Neuron (in vitro differentiated cells): Measurements from ENCODE around the gene ARPC4.

Experiments used
- H2AFZ ChIP-seq: one replicate; pipeline ENCODE4 v1.6.1; 2013; ENCODE audit warnings: low read depth, mild to moderate bottlenecking, inconsistent platforms, low read length, moderate library complexity
- H3K27me3 ChIP-seq: one replicate; pipeline ENCODE4 v1.6.1; 2013; ENCODE audit warnings: low read length; ENCODE audit not compliant: insufficient read depth
- H3K36me3 ChIP-seq: one replicate; pipeline ENCODE4 v1.6.1; 2013; ENCODE audit warnings: low read length; ENCODE audit not compliant: insufficient read depth
- H3K4me1 ChIP-seq: one replicate; pipeline ENCODE4 v1.6.1; 2013; ENCODE audit warnings: low read length; ENCODE audit not compliant: insufficient read depth
- H3K4me3 ChIP-seq: 2 replicates; pipeline ENCODE4 v1.5.1; 2013; ENCODE audit warnings: mild to moderate bottlenecking, low read length, moderate library complexity
- H3K9me3 ChIP-seq: one replicate; pipeline ENCODE4 v1.6.1; 2013; ENCODE audit warnings: low read length

ARPC4 gene

DNA sequence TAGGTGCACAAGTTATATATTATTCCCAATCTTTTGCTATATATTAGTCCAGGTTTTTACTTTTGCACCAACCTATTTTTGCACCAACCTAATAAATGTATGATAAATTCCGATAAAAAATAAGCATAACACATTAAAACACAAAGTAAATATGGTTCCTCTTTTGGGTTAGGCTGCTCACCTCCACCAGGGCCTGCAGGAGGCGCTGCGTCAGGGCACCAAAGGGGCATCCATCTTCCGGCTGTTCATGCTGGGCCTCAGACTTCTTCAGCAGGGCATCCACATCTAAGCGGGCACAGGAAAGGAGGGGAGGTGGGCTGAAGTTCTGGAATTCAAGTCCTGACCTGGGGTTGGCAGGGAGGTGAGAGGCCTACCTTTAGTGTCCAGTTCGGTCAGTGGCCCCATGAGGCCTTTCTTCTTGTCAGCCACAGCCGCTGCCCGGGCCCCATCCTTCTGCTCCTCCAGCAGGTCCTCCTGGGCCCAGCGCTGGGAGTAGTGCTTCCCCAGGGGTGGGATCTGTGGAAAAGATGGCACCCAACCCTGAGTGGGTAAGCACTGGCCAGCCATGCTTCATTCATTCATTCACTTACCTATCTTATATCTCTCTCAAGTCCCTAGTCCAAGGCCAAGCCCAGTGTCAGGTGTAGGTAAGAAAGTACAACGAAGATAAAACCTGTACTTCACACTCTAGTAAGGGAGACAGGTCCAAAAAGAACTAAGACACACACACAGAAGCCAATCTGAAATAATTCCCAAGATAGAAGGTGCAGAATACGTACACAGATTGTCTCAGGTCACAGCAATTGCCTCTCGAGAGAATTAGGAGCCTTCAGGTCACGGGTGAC, 5.8 kb upstream of the ARPC4 start:
- Histone ChIP-seq H3K36me3 (peaks cover 68% of the 10 kb centered on the region), H3K4me3 (no peak overlapping the region), H3K27me3 (no peaks in the 10 kb centered on the region)

DNA sequence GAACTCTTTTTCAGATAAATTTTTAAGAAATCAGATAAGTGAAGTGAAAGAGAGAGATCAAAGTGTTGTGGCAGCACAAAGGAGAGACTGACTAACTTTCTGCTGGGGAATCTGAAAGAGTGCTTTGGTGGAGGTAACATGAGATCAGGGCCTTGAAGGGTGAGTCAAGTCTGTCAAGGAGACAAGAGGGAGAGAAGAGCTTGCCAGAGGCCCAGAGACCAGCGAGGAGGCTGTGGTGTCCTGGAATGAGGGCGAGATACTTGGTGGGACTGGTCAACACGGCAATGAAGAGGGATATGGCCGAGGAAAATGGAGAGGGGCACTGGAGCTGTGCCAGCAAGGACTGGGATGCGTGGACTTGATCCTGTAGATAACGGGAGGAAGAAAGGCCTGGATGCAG, 5.2 kb upstream of the ARPC4 start:
- peaks cover 7% of the 10 kb centered on the region for H3K4me1 ChIP-seq
- no peak overlapping the region for H2AFZ ChIP-seq
- H3K36me3 ChIP-seq, result peaks cover 61% of the 10 kb centered on the region
- H3K9me3 ChIP-seq, result no peaks in the 10 kb centered on the region
- H3K27me3 ChIP-seq, result no peaks in the 10 kb centered on the region
- H3K4me3 ChIP-seq, result no peak overlapping the region

More for the DNA sequence above, 5.8 kb upstream of the ARPC4 start:
- Histone ChIP-seq H3K9me3 (no peaks in the 10 kb centered on the region), H3K4me1 (peaks cover 6% of the 10 kb centered on the region), H2AFZ (no peak overlapping the region)

DNA sequence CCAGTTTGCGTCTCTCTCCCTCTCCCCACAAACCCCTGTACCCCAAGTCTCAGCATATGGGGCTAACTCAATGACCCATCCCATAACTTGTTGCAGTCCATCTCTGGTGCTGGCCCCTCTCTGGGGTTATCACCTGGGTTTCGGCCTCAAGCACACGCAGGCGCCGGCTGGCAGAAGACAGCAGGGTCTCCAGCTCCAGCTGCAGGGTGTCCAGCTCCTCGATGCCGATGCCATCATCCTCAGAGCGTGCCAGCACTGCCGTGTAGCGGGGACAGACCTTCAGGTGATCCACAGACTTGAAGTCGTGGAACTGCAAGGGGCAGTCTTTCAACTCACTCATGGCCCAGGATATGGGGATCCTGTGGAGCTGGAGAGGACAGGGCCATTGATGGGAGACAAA, 1.8 kb upstream of the ARPC4 start:
- no peak overlapping the region for H2AFZ ChIP-seq
- H3K9me3 ChIP-seq, result no peaks in the 10 kb centered on the region
- H3K36me3 ChIP-seq, result peaks cover 50% of the 10 kb centered on the region
- H3K27me3 ChIP-seq, result no peaks in the 10 kb centered on the region
- peaks cover 15% of the 10 kb centered on the region for H3K4me1 ChIP-seq
- H3K4me3 ChIP-seq, result no peak overlapping the region

DNA sequence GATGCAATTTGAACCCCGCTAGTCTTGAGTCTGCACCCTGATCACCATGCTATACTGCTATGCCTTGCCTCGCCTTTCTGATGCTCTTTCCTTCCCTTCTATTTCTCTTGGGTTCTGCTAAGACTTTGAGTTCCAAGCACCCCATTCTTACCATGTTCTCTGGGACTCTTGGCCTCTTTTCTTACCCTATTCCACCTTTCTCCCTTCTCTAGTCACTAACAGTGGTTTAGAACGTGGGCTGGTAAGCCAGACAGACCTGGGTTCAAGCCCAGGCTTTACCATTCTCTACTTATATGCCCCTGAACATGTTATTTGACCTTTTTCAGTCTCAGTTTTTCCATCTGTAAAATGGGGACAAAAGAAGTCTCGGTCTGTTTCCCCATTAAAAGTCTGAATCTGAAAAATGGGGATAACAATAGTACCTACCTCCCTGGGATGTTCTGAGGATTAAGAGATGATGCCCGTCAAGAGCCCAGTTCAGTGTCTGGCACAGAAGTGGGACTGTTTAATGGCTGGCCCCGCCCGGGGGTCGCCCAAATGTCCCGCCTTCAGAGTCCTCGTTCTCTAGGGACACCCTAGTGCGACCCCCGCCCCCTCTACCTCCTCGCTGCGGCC, 985 bp upstream of the ARPC4 start:
- Histone ChIP-seq H2AFZ (peak overlapping the region; percentile 50), H3K4me1 (peaks cover 15% of the 10 kb centered on the region), H3K27me3 (no peaks in the 10 kb centered on the region), H3K36me3 (peaks cover 43% of the 10 kb centered on the region), H3K4me3 (peak overlapping the region; percentile 95), H3K9me3 (no peaks in the 10 kb centered on the region)

DNA sequence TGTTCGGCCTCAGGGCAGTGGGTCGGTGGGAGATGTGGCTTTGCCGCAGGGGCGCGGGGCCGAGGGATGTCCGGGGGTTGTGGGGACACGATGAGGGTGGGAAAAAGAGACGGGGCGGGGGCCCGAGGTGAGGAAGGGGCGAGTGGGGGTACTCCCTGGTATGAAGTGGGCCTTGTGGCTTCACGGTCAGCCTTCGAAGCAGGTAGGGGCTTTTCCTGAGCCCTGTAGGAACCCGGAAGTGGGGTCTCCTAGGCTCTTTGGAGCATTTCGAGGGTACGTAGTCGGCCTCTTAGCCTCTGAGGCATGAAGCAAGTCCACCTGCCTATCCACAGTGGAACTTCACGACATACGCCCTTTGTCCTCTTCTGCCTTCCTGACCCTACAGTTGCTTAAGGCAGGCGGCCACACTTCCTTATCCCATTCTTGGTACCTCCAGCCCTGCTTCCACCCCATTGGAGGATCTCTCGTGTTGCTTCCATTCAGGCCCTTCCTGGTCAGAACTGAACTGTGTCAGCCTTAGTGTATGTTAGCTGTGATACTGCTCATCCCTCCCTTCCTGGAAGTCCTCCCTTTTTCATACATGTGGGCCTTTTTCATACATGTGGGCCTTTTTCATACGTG, 389 bp downstream of the ARPC4 start:
- Histone ChIP-seq H3K4me1 (peaks cover 15% of the 10 kb centered on the region), H3K27me3 (no peaks in the 10 kb centered on the region), H3K4me3 (peak overlapping the region; percentile 95), H3K9me3 (no peaks in the 10 kb centered on the region), H2AFZ (no peak overlapping the region), H3K36me3 (peaks cover 46% of the 10 kb centered on the region)

DNA sequence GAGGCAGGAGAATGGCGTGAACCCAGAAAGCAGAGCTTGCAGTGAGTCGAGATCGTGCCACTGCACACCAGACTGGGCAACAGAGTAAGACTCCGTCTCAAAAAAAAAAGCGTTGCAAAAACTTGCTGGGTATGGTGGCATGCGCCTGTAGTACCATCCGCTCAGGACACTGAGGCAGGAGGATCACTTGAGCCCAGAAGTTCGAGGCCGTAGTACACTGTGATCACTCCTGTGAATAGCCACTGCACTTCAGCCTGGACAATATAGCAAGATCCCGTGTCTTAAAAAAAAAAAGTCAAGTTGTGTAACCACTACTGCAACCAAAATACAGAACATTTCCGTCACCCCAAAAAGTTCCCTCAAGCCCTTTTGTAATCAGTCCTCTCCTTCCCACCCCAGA, 1.5 kb downstream of the ARPC4 start:
- peaks cover 50% of the 10 kb centered on the region for H3K36me3 ChIP-seq
- no peaks in the 10 kb centered on the region for H3K9me3 ChIP-seq
- no peak overlapping the region for H3K4me3 ChIP-seq

DNA sequence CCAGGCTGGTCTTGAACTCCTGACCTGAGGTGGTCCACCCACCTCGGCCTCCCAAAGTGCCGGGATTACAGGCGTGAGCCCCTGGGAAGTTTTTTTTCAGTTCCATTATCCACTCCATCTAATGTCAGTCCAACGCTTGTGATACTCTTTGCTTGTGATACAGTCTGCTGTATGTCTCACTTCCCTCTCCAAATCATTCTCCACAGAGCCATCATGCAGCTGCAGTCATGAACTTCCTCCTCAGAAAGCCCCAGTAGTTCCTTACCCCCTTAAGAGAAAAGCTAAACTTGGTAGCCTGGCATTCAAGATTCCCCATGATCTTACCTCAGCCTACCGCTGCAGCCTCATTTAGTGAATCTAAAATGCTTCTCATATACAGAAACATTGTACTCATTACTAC, 2.3 kb downstream of the ARPC4 start:
- H2AFZ ChIP-seq, result no peak overlapping the region
- H3K36me3 ChIP-seq, result peaks cover 50% of the 10 kb centered on the region

More for the DNA sequence above, 1.5 kb downstream of the ARPC4 start:
- Histone ChIP-seq H3K4me1 (peaks cover 15% of the 10 kb centered on the region), H2AFZ (no peak overlapping the region), H3K27me3 (no peaks in the 10 kb centered on the region)

DNA sequence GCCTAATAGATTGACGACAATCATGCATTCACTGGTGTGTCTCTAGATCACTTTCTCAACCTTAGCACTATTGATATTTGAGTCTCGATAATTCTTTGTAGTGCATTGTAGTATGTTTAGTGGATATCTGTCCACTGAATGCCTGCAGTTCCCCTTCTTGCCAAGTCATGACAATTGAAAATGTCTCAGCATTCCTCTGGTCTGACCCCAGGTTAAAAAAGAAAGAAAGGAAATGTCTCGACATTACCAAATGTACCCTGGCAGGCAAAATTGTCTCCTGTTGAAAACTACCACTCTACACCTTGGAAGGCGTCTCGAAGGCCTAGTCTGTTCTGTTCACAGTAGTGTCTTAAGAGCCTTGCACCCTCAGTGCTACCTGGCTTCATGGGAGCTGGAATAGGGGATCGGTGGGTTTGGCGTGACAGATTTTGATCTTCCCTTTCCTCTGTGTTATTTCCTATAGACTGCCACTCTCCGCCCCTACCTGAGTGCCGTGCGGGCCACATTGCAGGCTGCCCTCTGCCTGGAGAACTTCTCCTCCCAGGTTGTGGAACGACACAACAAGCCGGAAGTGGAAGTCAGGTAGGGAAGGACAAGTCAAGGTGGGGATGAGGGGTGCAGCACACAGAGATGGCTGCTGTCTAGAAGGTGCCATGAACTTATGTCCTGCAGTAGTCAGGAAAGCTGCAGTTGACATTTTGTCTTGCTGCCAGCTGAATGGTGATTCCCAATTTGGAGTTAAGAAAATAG, 4.5 kb downstream of the ARPC4 start:
- peaks cover 8% of the 10 kb centered on the region for H3K4me1 ChIP-seq
- H3K9me3 ChIP-seq, result no peaks in the 10 kb centered on the region
- peaks cover 54% of the 10 kb centered on the region for H3K36me3 ChIP-seq

More for the DNA sequence above, 2.3 kb downstream of the ARPC4 start:
- Histone ChIP-seq H3K4me3 (no peak overlapping the region), H3K27me3 (no peaks in the 10 kb centered on the region), H3K9me3 (no peaks in the 10 kb centered on the region), H3K4me1 (peaks cover 15% of the 10 kb centered on the region)

DNA sequence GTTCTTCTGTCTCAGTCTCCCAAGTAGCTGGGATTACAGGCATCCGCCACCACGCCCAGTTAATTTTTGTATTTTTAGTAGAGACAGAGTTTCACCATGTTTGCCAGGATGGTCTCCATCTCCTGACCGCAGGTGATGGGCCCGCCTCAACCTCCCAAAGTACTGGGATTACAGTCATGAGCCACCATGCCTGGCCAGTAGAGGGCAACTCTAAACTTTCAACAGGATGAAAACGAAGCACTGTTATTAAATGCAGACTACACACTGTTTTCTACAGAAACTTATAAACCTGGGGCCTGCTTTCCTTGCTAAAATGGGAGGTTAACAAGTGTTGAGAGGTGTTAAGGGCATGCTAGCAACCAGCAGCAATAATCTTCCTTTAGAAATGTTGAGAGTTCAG, 7.6 kb downstream of the ARPC4 start:
- no peaks in the 10 kb centered on the region for H3K4me1 ChIP-seq
- H3K27me3 ChIP-seq, result no peaks in the 10 kb centered on the region
- peaks cover 73% of the 10 kb centered on the region for H3K36me3 ChIP-seq

More for the DNA sequence above, 4.5 kb downstream of the ARPC4 start:
- H2AFZ ChIP-seq, result no peak overlapping the region
- H3K27me3 ChIP-seq, result no peaks in the 10 kb centered on the region
- no peak overlapping the region for H3K4me3 ChIP-seq

DNA sequence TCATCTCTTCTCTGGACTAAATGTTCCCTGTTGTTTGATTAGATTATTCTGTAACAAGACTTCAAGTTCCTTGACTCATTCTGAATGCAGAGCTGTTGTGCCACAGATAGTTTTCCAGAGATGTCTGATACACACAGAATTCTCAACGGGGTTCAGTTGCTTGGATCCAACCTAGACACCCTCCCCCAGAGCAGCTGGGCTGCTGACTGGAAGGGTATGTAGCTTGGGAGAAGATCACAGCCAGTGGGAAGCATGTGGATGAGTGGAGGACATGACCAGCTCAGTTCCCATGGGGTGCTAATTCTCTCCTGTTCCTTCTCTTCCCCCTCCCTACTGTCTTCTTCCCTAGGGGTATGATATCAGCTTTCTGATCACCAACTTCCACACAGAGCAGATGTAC, 10.6 kb downstream of the ARPC4 start:
- H3K36me3 ChIP-seq, result peaks cover 79% of the 10 kb centered on the region

More for the DNA sequence above, 7.6 kb downstream of the ARPC4 start:
- no peak overlapping the region for H3K4me3 ChIP-seq
- no peak overlapping the region for H2AFZ ChIP-seq
- no peaks in the 10 kb centered on the region for H3K9me3 ChIP-seq

DNA sequence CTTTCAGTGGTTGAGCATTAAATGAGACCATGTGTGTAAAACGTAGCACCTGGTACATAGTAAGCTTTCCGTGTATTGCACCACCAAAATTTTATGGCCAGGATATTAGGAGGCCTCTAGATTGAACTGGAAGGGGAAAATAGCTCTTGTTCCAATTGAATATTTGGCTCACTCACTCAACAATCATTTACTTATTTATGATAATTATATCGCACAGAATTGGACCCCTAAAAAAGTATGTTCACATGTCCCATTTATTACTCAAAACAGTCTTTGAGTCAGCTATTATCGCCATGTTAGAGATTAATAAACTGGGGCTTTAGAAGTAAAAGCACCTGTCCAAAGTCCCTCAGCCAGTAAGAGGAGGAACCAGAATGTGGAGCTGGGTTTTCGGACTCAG, 12.1 kb downstream of the ARPC4 start:
- H3K4me3 ChIP-seq, result no peak overlapping the region
- H3K27me3 ChIP-seq, result no peaks in the 10 kb centered on the region
- no peaks in the 10 kb centered on the region for H3K9me3 ChIP-seq
- no peaks in the 10 kb centered on the region for H3K4me1 ChIP-seq
- peaks cover 71% of the 10 kb centered on the region for H3K36me3 ChIP-seq
- H2AFZ ChIP-seq, result no peak overlapping the region

More for the DNA sequence above, 10.6 kb downstream of the ARPC4 start:
- H3K4me1 ChIP-seq, result no peaks in the 10 kb centered on the region
- H3K4me3 ChIP-seq, result no peak overlapping the region
- no peaks in the 10 kb centered on the region for H3K27me3 ChIP-seq
- H2AFZ ChIP-seq, result no peak overlapping the region
- H3K9me3 ChIP-seq, result no peaks in the 10 kb centered on the region

DNA sequence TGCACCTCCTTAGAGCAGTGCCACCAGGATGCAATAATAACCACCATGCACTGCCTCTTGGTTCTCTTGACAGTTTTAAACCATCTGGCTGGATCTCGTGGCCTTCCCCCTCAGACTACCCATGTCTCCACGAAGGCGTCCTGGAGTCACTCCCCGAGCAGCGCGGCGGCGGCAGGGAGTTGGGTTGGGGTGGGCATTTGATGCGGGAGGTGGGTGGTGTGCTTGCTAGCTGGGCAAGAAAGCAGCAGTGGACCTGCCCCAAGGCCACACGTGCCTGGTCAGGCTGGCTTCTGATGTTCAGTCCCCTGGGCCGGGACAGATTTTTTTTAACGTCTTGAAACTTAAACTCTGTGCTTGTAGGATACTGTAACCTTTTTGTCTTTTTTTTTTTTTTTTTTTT, 13.3 kb downstream of the ARPC4 start:
- Histone ChIP-seq H3K36me3 (peaks cover 62% of the 10 kb centered on the region), H3K4me3 (no peak overlapping the region), H3K4me1 (no peaks in the 10 kb centered on the region), H3K27me3 (no peaks in the 10 kb centered on the region), H2AFZ (no peak overlapping the region), H3K9me3 (no peaks in the 10 kb centered on the region)
